RPMI8226 (cell line): ENCODE results near the gene CAPZA1.
A peak's percentile ranks its signal among the peaks of the same experiment; 100 is the strongest.
"Not testable (repeated sequence)": the region's sequence is repeated elsewhere in the genome, so short reads cannot be mapped to it uniquely, and the experiment has no call there.

Experiments
- DNase-seq: peaks from one replicate; pipeline ENCODE4 v3.0.0-alpha.2; 2015

The CAPZA1 gene

DNA sequence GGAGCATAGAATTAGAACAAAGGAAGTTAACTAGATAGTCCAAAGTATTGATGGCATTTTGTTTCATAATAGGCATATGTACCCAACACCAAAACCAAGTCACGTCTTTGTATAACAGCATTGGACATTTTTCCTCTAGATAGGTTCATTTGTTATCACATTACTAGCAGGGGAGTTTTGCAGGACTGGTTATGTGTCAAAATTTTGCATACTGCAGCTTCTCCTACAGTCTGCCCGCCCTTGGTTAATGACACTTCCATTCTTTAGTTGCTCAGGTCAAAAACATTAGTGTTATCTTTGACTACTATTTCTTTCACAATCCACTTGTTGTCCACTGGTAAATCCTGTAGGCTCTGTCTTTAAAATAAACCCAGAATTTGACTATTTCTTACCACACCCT lies 8.9 kb downstream of the CAPZA1 start:
- no peak for DNase-seq

DNA sequence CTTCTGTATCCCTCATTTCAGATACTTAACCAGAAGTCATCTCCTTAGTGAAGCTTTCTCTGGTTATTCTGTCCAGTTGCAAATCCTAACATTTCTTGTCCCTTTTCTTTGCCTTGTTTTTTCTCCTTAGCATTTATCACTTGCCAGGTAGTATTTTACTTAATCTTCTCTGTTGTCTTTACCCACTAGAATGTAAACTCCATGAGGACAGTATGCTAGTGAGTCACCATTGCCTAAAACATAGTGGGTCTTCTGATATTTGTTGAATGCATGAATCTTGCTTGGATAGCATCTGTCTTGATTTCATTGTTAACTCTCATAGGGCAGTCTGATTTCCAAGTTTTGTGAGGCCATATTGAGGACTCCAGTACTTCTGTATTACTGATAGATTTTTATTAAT lies 9.6 kb downstream of the CAPZA1 start:
- no peak for DNase-seq

DNA sequence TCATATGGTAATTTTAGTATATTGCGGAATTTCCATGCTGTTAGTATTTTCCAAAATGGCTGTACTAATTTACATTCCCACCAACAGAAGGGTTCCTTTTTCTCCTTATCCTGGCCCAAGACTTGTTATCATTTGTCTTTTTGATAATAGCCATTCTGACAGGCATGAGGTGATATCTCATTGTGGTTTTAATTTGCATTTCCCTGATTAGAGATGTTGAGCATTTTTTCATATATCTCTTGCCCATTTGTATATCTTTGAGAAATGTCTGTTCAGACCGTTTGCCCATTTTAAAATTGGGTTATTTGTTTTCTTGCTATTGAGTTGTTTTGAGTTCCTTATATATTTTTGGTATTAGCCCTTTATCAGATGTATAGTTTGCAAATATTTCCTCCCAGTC lies 14.0 kb downstream of the CAPZA1 start:
- no peak for DNase-seq

DNA sequence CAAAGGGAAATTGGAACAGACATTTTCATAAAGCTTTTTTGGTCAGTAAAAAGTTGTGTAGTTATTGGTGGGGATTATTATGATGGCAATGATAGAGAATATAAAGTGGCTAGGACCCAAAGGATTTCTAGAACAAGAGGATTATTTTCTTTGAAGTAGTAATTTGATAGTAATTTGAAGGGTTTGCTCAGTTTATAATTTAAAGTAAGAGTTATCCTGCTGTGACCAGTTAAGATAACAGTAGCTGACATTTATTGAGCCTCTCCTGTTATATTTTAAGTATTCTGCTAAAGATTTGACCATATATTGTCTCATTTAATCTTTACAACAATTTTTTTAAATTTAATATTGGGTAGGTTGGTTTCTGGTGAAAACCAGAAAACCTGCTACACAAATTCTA lies 14.7 kb downstream of the CAPZA1 start:
- DNase-seq, result no peak

DNA sequence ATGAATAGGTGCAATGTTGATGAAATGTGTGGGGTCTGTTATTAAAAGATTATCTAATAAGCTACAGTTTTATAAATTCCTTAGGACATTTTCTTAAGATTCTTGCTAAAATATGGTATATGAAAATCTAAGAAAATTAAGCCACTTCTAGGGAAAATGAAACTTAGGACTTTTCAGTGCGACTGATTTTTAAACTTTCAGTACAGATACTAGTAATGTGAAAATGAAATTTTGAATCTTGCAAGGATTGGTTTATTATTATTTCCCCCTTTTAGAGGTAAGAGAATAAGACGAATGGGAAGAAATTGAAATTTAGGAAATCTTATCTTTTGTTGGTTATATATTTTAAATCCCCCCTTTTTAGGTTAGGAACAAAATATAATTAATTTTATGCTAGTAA lies 16.4 kb downstream of the CAPZA1 start:
- no peak for DNase-seq

DNA sequence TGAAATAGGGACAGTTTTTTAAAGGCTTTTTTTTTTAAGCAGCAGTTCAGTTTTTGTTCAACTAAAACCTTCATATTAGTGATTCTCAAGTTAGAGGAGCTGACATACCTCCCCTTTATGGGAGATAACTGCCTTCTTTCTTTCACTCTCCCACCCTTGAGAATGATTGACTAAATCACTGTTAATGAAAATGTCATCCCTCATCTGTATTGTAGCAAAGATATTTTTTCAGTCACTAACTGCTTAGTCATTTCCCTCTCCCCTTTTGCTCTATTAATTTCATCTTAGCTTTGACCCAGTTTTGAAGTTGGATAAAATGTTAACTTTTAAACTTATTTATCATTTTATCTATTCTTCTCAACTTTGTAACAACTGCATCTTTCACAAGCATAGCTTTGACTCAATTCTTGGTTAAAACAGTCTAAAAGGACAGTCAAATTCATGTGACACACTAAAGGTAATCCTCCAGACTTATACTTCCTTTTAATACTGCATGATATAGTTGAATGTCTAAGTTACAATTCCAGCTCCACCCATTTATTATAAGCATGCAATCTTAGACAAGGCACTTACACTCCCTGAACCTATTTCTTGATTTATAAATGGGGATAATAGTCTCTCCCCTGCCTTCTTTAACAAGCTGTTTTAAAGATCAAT lies 17.1 kb downstream of the CAPZA1 start:
- no peak for DNase-seq

DNA sequence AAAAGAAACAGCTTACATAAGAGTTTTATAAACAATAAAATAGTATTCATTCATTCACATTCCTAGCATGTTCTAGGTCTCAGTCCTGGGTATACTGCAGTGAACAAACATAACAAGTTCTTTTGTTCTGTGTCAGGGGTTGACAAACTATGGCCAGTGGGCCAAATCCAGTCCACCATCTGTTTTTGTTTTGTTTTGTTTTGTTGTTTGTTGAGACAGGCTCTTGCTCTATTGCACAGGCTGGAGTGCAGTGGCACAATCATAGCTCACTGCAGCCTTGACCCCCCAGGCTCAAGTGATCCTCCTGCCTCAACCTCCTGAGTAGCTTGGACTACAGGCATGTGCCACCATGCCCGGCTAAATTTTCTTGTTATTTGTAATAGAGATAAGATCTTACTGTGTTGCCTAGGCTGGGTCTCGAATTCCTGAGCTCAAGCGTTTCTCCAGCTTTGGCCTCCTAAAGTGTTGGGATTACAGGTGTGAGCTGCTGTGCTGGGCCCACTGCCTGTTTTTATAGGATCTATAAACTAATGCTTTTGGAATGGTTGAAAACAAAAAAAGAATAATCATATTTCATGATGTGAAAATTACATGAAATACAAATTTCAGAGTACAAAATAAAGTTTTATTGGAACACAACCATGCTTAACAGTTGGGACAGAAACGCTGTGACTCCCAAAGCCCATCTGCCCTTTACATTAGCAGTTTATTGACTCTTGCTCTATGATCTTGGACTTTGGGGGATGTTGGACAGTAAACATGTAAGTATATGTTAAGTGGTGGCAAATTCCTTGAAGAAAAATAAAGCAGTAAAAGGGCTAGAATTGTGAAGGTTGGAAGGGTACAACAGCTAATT lies 17.9 kb downstream of the CAPZA1 start:
- DNase-seq, result no peak

DNA sequence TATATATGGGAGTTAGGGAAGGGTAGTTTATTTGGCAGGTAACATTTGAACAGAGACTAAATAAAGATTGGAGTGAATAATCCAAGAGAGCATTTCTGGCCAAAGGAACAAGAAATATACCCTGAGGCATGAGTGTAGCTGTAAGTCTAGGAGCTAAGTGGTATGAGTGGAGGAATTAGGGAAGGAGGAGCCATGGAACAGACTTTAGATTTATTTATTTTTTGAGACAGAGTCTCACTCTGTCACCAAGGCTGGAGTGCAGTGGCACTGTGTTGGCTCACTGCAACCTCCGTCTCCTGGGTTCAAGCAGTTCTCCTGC lies 18.4 kb downstream of the CAPZA1 start:
- DNase-seq, result no peak

DNA sequence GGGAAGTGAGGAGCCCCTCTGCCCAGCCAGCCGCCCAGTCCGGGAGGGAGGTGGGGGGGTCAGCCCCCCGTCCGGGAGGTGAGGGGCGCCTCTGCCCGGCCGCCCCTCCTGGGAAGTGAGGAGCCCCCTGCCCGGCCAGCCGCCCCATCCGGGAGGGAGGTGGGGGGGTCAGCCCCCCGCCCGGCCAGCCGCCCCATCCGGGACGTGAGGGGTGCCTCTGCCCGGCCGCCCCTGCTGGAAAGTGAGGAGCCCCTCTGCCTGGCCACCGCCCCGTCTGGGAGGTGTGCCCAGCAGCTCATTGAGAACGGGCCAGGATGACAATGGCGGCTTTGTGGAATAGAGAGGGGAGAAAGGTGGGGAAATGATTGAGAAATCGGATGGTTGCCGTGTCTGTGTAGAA lies 20.8 kb downstream of the CAPZA1 start:
- not testable (repeated sequence) for DNase-seq

DNA sequence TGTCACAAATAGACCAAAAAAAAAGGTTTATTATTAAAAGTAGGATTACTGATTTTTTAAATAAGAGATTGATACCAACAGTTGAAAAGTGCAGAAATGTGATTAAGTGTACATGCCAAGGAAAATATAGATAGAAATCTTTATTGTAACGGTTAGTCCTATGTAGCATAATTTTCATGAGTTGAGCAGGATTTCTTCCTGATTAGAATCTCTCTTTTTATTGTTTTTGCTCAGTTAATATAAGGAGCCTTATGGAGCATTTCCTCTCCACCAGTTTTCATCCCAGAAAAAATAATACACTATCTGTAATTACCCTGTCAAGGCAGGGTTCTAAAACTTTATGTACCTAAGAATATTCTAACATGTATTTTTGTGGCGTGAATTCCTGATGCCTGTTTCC lies 23.4 kb downstream of the CAPZA1 start:
- no peak for DNase-seq

DNA sequence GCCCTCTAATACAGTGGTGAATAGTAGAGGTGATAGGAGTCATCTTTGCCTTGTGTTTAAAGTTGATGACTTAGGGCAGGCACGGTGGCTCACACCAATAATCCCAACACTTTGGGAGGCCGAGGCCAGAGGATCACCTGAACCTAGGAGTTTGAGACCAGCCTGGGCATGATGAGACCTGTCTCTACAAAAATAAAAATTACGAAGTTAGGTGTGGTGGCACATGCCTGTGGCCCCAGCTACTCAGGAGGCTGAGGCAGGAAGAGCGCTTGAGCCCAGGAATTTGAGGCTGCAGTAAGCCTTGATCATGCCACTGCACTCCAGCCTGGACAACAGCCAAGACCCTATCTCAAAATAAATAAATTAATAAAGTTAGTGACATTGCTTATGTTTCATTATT lies 26.6 kb downstream of the CAPZA1 start:
- no peak for DNase-seq

DNA sequence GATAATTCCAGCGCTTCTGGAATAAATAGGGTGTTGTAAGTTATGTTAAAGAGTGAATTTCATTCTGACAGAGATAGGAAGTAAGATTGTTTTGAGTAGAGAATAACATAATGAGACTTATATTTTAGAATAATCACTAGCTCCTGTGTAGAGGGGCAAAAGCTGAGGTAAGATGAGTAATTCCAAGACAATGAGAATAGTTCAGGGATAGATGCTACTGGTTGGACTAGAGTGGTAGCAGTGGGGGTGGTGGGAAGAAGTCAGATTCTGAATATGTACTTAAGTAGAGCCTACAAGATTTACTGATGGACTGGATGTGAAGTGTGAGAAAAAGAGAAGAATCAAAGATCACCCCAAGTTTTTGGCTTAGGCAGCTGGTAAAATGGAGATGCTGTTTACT lies 31.6 kb downstream of the CAPZA1 start:
- no peak for DNase-seq

DNA sequence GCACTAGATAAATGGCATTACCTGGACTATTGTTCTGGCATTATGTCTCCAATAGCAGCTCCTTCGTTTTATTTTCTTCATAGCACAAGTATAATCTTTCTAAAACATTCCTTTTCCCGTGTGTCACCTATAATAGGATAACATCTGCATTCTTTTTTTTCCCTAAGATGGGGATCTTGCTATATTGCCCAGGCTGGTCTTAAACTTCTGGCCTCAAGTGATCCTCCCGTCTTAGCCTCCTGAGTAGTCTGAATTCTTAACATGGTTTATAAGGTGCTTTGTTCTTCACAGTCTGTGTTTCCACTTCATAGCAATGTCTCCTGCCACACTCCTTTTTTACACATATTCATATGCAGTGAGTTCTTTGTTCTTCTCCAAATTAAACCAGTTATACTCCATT lies 46.2 kb downstream of the CAPZA1 start:
- no peak for DNase-seq

DNA sequence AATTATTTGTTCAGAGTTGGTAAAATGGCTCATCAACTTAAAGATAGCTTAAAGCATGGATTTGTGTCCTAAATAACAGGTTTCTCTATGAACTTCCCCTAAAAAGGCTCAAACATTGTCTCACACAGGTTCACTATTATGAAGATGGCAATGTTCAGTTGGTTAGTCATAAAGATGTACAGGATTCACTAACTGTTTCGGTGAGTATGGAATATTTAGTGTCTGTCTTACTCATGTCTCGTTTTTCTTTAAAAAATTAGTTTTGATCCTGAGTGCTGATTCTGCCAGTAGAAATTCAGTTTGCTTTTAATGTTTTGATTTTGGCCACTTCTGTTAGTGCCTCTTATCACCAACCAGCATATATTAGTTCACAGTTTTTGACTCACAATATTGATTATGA lies 47.3 kb downstream of the CAPZA1 start:
- no peak for DNase-seq

DNA sequence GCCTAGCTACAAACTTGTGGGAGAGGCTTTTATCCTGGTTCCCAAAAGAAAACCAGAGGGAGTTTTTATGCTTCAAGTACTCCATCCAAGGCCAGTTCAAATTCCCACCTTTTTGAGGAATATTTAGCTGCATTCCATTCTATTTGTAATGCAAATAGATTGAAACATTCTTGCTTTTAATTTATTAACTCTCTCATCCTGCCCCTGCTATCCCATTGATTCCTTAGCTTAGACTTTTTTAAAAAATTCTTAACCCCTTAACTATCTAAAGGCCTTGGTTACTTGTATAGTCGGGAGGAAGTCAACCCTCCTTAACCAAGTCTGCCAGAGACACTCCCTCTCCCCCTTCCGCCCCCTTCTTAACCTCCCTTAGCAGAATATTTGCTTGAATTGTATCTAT lies 52.4 kb downstream of the CAPZA1 start:
- no peak for DNase-seq

DNA sequence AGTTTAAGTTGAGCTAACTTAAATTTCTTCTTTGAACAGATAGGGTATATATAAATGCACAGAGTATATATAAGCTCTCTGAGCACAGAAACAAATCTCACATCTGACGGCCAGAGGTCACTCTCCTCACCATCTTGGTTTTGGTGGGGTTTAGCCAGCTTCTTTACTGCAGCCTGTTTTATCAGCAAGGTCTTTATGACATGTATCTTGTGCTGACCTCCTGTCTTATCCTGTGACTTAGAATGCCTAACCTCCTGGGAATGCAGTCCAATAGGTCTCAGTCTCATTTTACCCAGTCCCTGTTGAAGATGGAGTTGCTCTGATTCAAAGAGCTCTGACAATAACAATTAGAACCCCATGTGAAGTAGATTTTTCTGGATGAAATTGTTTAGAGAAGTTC lies 53.2 kb downstream of the CAPZA1 start:
- no peak for DNase-seq

DNA sequence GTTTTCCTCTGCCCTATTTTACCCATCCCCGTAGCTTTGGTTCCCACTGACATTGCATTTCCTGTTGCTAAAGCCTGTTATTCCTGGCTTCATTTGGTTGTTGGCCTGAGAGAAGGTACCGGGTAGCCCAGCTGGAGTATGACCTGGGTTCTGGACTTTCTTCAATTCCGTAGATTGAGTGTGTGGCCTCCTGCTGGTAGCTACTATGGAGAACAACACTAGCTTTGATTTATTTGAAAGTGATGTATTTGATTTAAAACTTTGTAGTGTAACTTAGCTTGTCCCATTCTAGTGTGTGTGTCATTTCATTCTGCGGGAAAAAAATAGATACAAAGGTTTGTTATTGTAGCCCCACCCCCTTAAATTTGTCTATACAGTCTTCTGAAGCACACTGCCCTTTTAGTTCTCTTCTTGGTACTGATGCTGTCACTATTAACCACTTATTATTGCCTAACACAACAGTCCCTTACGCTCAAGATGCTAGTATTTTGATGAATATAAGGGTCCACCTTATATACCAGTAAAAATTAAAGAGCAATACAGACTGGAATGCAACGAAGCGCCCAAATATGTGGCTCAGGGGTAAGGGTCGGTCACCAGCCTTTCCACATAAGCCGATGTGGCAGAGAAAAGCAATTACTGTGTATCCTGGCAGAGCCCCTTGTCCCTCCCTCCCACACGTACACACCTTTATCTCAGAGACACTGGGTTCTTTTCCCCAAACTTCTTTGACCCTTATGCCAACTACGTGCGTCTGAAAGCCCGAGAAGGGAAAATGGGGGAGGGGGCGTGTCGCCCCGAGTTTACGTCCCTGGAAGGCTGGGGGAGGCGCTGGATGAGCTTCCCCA lies 54.2 kb downstream of the CAPZA1 start:
- DNase-seq, result no peak

DNA sequence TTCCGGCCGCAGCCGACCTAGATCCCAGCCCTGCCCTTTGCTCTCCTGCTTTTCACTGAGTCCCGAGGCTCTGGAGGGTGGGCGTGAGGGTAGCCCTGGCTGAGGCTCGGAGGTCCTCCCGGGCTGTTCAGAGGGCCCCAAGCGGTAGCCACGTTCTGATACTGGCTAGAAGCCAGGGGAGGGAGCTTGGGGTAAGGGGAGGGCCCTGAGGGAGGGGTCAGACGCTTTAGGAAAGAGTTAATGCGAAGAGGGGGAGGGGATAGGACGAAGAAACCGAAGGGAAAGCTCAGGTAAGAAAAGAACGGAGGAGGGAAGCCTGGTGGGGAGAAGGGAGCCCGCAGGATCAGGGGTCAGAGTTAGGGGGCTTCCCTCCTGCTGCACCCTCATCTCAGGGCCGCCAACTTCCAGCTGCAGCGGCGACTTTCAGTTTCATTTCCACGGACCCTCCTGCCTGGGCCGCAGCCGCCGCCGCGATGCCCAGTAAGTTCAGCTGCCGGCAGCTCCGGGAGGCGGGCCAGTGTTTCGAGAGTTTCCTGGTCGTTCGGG lies 54.9 kb downstream of the CAPZA1 start, which contains the start of gene MOV10:
Gene MOV10 (plus strand): TSS at position 220 of the 546 bp plus-strand sequence. CDS start 254 bp downstream, at position 474.
- DNase-seq, result peak; percentile 63

DNA sequence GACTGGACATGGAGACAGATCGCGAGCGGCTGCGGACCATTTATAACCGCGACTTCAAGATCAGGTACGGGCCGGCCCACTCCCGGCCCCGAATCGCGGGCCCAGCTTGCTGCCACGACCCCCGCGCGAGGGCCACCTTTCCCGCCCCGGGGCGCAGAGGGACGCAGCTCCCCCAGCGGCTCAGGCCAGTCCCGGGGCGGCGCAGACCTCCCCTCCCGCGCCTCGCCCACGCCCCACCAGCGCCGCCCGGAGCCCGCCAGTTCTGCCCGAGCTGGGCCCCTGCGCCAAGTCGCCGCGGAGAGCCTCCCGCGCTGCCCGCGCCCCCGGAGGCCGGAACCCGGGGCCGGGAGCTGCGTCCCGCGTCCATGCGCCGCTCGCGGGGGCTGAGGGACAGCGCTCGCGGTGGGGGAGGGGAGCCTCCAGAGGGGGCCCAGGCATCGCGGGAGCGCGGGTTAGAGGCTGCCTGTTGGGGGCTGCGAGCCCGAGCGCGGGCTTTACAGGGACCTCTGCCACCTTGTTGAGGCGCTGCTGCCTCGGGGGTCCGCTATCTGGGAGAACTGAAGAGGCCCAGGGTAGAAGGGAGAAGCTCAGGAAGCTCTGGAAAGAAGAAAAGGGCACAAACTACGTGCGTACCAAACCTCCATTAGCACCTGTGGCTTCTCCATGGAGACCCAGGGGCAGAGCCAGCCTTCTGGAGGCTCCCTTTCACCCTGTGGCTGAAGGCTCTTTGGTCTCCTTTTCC lies 55.5 kb downstream of the CAPZA1 start:
- DNase-seq, result no peak

DNA sequence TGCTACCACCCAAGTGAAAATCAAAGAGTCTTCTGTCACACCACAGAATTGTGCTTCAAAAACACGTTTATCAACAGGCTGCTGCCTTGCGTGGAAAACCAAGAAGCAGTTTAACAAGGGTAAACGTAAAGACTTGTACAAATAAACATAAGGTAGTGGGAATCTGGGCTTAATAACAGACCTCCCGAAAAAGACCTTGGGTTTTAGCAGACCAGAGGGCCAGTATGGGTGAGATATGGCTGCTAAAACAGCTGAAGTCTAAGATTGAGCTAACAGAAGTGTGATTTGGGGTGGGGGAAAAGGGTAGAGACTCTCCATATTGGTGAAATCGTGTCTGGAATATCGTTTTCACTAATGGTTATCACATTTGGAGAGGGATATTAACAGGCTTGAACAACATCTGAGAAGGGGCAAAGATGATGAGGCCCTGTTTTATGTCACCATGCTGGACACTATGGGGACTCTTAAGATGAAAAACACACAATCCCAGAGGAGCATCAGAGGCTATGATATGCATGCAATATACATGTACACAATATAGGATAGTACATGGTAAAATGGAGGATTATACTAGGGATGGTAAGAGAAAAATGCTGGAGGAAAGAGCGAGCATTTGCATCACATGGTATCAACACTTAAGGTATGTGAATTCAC lies 56.2 kb downstream of the CAPZA1 start:
- no peak for DNase-seq

DNA sequence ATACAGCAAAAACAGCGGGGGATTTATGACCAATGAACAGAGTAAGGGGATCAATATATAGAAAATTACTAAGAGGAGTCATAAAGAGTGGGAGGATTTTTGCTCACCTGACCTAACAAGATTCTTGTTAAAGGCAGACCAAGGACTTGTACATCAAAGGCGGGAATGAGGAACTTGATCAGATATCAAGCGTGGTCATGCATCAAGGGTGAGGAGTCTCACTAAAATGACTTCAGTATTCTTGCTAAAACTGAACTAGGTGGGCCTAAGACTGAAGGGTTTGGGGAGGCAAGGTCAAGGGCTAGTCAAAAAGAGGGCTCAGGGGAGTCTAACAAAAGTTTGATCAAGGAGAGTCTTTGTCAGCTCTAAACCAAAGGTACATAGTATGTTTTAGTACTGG lies 56.9 kb downstream of the CAPZA1 start:
- no peak for DNase-seq

DNA sequence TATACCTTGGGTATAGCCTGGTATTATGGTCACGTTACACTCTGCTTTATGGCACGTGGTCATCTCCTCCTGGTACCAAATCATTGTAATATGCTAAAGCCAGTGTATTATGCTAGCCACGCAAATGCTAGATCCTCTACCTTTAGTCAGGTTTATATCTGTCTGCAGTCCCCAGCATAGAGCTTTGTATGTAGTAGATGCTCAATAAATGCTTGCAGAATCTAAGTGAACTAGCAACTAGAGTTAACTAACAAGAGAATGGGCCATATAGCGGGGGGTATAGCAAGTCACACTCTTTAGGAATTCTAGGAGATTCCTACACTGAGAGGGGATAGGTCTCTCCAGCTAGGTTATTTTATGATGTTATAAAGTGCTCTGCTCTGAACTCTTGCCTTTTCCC lies 57.9 kb downstream of the CAPZA1 start:
- no peak for DNase-seq
